SU-DHL-6 (cell line): ENCODE results near the gene SLC39A3.

Source experiments
- CTCF ChIP-seq: fragments of 200-600 bp; sonication (generic); IDR thresholded peaks from one replicate; pipeline ENCODE4 v1.5.1; 2017; ENCODE audit warnings: antibody characterized with exemption, mild to moderate bottlenecking, low read length, moderate library complexity; ENCODE audit not compliant: insufficient read depth, poor library complexity, severe bottlenecking
- EZH2phosphoT487 ChIP-seq: fragments of 200-600 bp; sonication (generic), shearing (Covaris generic); conservative IDR thresholded peaks from 2 replicates; pipeline ENCODE4 v1.6.1; 2018; ENCODE audit warnings: mild to moderate bottlenecking, antibody characterized with exemption, low read length, moderate library complexity, mixed read lengths

- no peak for TF ChIP-seq EZH2phosphoT487
- TF ChIP-seq CTCF: no peak
Measured at GRCh38 chr19:2690856-2691255, 49.0 kb downstream of the SLC39A3 start.
